COR-L47 (cell line): ENCODE results near the gene OTUD1.
"Not testable (repeated sequence)": the region's sequence is repeated elsewhere in the genome, so short reads cannot be mapped to it uniquely, and the experiment has no call there.

ENCODE experiments used
- DNase-seq: peaks from one replicate; lab custom pipeline; 2025; lab: John Stamatoyannopoulos, UW

The OTUD1 gene

GRCh38 chr10:23438547-23439451 is at the start of gene OTUD1:
TSS of gene OTUD1 (plus strand) at chr10:23439075. CDS start at chr10:23439458, 383 bp downstream.
- no peak for DNase-seq

- not testable (repeated sequence) for DNase-seq
Observed at GRCh38 chr10:23390408-23390807, 48.5 kb upstream of the OTUD1 start.

- no peak for DNase-seq
Observed at GRCh38 chr10:23390809-23391208, 48.1 kb upstream of the OTUD1 start.

- no peak for DNase-seq
Observed at GRCh38 chr10:23391821-23392220, 47.1 kb upstream of the OTUD1 start.

- DNase-seq = no peak
Observed at GRCh38 chr10:23395017-23395416, 43.9 kb upstream of the OTUD1 start.

GRCh38 chr10:23396695-23397094 is 42.2 kb upstream of the OTUD1 start:
- DNase-seq = no peak

- DNase-seq = no peak
Observed at GRCh38 chr10:23399701-23400144, 39.2 kb upstream of the OTUD1 start.

GRCh38 chr10:23402856-23403255 is 36.0 kb upstream of the OTUD1 start:
- no peak for DNase-seq

- no peak for DNase-seq
Observed at GRCh38 chr10:23403278-23403677, 35.6 kb upstream of the OTUD1 start.

GRCh38 chr10:23403719-23404118 is 35.2 kb upstream of the OTUD1 start:
- DNase-seq = no peak

GRCh38 chr10:23404461-23404980 is 34.4 kb upstream of the OTUD1 start:
- DNase-seq = no peak

- no peak for DNase-seq
Observed at GRCh38 chr10:23405540-23405939, 33.3 kb upstream of the OTUD1 start.

GRCh38 chr10:23406409-23406808 is 32.5 kb upstream of the OTUD1 start:
- DNase-seq = no peak

GRCh38 chr10:23408330-23408976 is 30.4 kb upstream of the OTUD1 start:
- DNase-seq = no peak

GRCh38 chr10:23412223-23412622 is 26.7 kb upstream of the OTUD1 start:
- no peak for DNase-seq

GRCh38 chr10:23413629-23414089 is 25.2 kb upstream of the OTUD1 start:
- DNase-seq = no peak

GRCh38 chr10:23414658-23415057 is 24.2 kb upstream of the OTUD1 start:
- no peak for DNase-seq

GRCh38 chr10:23417254-23417653 is 21.6 kb upstream of the OTUD1 start:
- no peak for DNase-seq

- no peak for DNase-seq
Observed at GRCh38 chr10:23418051-23418681, 20.7 kb upstream of the OTUD1 start.

GRCh38 chr10:23419201-23419600 is 19.7 kb upstream of the OTUD1 start:
- DNase-seq = no peak

GRCh38 chr10:23419655-23420329 is 19.1 kb upstream of the OTUD1 start:
- no peak for DNase-seq

- DNase-seq = no peak
Observed at GRCh38 chr10:23421397-23421796, 17.5 kb upstream of the OTUD1 start.
